Breast epithelium (tissue), 4 donors: ENCODE measurements around the gene SPAG6. TPM values are rescaled to one million over a fixed set of nuclear protein-coding genes. Genes with fewer than 3 reads are reported as not detected.
A peak's percentile ranks its signal among the peaks of the same experiment; 100 is the strongest.

Experiments used
- DNase-seq, 2 donors: peaks; one replicate each; pipeline ENCODE4 v3.0.0-alpha.2; 2019; ENCODE audit warnings: low spot score in 2 of 2
- H3K27ac ChIP-seq, 2 donors: fragments of 200-600 bp; sonication (generic) in 1 of 2; one replicate each; pipeline ENCODE4 v1.5.1; 2016 to 2019; ENCODE audit warnings: mild to moderate bottlenecking in 1 of 2
- H3K27me3 ChIP-seq, 2 donors: fragments of 200-600 bp; sonication (generic) in 1 of 2; one replicate each; pipeline versions ENCODE4 v1.5.1 to v1.6.0; 2017 to 2019; ENCODE audit warnings: control low read depth in 1 of 2, mild to moderate bottlenecking in 1 of 2
- H3K36me3 ChIP-seq: fragments of 200-600 bp; one replicate; pipeline ENCODE4 v1.5.1; 2019
- H3K4me1 ChIP-seq, 2 donors: fragments of 200-600 bp; sonication (generic); one replicate each; pipeline ENCODE4 v1.5.1; 2016 to 2019; ENCODE audit warnings: control low read depth in 1 of 2
- H3K4me3 ChIP-seq, 3 donors: fragments of 200-600 bp; sonication (generic); 1 replicate in 2 of 3; 2 replicates in 1 of 3; pipeline ENCODE4 v1.5.1; 2016 to 2019; ENCODE audit warnings: mild to moderate bottlenecking in 3 of 3, moderate library complexity in 2 of 3
- H3K9me3 ChIP-seq, 2 donors: fragments of 200-600 bp; sonication (generic) in 1 of 2; one replicate each; pipeline ENCODE4 v1.5.1; 2016 to 2019; ENCODE audit warnings: control low read depth in 1 of 2
- POLR2A ChIP-seq: fragments of 450-650 bp; IDR thresholded peaks from one replicate; pipeline ENCODE4 v1.6.1; 2016; ENCODE audit warnings: antibody characterized with exemption, mild to moderate bottlenecking, moderate library complexity
- POLR2AphosphoS5 ChIP-seq, 3 donors: sonication (generic); formaldehyde crosslinking; IDR thresholded peaks; one replicate each; pipeline ENCODE4 v1.6.1; 2017; ENCODE audit warnings: antibody characterized with exemption in 3 of 3
- intact Hi-C: fragments of 100-400 bp; cut with DNase I; formaldehyde crosslinking; loops from one replicate; pipeline ENCODE4 v1.15.1; 2023; ENCODE audit warnings: low total_unique reads
- total RNA-seq, 3 donors: library from RNA; depleted of rRNA; stranded (reverse); fragments of >200 nt; gene quantifications; one replicate each; pipeline ENCODE4 v1.1.0, GENCODE V29; 2016
- TF ChIP-seq, protein P1 (sequence below), 3 donors: fragments of 450-650 bp; IDR thresholded peaks; one replicate each; pipeline ENCODE4 v1.5.1; 2016 to 2017; ENCODE audit warnings: antibody characterized with exemption in 3 of 3, mild to moderate bottlenecking in 3 of 3, moderate library complexity in 3 of 3

The SPAG6 gene
- total RNA-seq, 3 donors from 2014 or later: 0.59 to 4.9 TPM; not detected in 1

DNA sequence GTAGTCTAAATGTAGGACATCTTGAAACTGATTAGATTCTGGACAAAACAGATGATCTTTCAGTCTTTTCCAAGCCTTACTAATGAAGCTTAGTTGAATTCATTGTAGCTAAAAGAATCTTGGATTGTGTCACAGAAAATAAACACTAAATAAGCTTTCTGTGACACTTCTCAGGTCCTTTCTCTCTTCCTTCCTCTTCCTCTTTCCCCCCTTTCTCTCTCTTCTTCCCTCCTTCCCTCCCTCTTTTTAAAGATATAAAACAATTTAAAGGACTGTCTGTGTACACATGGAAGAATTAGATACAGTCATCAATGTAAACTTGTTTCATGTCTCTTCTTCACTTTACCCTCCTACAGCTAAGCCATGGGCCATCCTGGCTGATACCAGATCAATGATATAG, 34.4 kb upstream of the SPAG6 start:
- no peak for TF ChIP-seq POLR2AphosphoS5 (IDR thresholded peaks at IDR 0.05)
- TF ChIP-seq, protein P1, sequence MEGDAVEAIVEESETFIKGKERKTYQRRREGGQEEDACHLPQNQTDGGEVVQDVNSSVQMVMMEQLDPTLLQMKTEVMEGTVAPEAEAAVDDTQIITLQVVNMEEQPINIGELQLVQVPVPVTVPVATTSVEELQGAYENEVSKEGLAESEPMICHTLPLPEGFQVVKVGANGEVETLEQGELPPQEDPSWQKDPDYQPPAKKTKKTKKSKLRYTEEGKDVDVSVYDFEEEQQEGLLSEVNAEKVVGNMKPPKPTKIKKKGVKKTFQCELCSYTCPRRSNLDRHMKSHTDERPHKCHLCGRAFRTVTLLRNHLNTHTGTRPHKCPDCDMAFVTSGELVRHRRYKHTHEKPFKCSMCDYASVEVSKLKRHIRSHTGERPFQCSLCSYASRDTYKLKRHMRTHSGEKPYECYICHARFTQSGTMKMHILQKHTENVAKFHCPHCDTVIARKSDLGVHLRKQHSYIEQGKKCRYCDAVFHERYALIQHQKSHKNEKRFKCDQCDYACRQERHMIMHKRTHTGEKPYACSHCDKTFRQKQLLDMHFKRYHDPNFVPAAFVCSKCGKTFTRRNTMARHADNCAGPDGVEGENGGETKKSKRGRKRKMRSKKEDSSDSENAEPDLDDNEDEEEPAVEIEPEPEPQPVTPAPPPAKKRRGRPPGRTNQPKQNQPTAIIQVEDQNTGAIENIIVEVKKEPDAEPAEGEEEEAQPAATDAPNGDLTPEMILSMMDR (IDR thresholded peaks at IDR 0.05): no peak
- TF ChIP-seq POLR2A: no peak
- H3K9me3 ChIP-seq: no peaks in the 10 kb centered on the region
- H3K27ac ChIP-seq: no peak overlapping the region

DNA sequence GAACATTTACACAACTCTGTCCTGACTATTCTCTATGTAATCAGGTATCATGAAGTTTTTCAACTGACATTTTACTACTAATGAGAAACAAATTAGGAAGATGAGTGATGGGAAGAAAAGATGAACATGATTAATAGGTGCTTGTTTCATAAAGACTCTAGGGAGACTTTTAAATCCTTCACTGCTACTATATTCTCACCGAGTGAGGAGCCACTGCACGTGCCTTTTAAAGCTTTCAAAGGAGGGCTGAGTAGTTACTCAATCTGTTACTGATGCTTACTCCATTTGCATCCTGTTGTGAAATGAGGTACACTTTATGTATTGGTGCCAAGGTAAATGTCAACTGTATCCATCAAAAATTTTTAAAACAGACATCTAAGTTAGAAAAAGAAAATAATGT, 30.4 kb upstream of the SPAG6 start:
- no peak for DNase-seq
- no peak for TF ChIP-seq POLR2AphosphoS5 (IDR thresholded peaks at IDR 0.05)
- no peak for TF ChIP-seq POLR2A
- TF ChIP-seq, protein P1 (IDR thresholded peaks at IDR 0.05): no peak
- no peaks in the 10 kb centered on the region for H3K36me3 ChIP-seq
- no peaks in the 10 kb centered on the region for H3K9me3 ChIP-seq
- no peaks in the 10 kb centered on the region for H3K4me1 ChIP-seq
- no peak overlapping the region for H3K4me3 ChIP-seq
- no peak overlapping the region for H3K27ac ChIP-seq
- intact Hi-C loops: loop anchor here (5.0 kb wide), 1 partner anchor 732 kb away; no protein-coding TSS in a partner anchor
- no peaks in the 10 kb centered on the region for H3K27me3 ChIP-seq

More for the DNA sequence above, 34.4 kb upstream of the SPAG6 start:
- H3K4me1 ChIP-seq: no peaks in the 10 kb centered on the region
- no peak for DNase-seq
- no peaks in the 10 kb centered on the region for H3K27me3 ChIP-seq
- intact Hi-C loops: loop anchor here (5.0 kb wide), 1 partner anchor 736 kb away; no protein-coding TSS in a partner anchor
- H3K4me3 ChIP-seq: no peak overlapping the region
- H3K36me3 ChIP-seq: no peaks in the 10 kb centered on the region

DNA sequence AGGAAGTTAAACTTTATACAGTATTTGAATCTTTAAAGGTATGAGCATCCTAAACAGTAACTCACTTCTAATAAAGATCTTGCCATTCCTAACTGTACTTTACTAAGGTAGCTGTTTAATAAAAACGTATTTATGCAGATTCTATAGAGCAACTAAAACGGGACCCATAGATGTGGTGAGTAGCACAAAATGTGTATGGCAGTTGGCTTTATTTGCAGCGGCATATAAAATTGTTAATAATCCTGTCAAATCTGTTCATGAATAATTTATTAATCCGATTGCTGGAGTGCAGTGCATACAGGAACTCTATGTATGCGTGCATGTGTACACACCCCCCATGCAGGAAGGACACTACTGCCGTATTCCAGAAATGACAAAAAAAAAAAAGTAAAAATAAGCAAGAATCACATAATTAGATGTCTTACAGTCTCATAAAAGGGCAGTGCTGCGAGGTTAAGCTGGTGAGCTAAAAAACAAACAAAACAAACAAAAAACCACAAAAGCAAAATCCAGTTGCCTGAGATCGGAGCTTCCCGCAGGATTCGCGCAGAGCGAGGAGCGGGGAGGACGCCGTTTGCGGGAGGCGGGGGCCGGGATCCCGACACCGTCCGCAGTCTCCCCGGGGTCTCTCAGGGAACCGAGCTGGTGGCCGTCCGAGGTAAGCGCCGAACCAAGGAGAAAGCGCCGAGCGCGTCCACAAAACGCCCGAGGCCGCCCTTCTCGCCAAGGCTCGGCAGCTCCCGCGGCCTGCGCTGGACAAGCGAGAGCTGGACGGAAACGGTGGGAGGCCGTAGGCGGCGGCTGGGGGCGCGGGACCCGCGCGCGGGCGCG, 29.6 kb upstream of the SPAG6 start:
- intact Hi-C loops: no loop called here
- no peaks in the 10 kb centered on the region for H3K9me3 ChIP-seq
- peak overlapping the region; percentile 93 to 94 for H3K27ac ChIP-seq
- TF ChIP-seq, protein P1 (IDR thresholded peaks at IDR 0.05): peak in 1 of 3 donors; percentile 11
- TF ChIP-seq POLR2A: no peak
- H3K4me3 ChIP-seq: peak overlapping the region; percentile 79 to 83 (median 83)
- no peaks in the 10 kb centered on the region for H3K4me1 ChIP-seq
- no peaks in the 10 kb centered on the region for H3K27me3 ChIP-seq
- H3K36me3 ChIP-seq: no peaks in the 10 kb centered on the region
- no peak for DNase-seq

DNA sequence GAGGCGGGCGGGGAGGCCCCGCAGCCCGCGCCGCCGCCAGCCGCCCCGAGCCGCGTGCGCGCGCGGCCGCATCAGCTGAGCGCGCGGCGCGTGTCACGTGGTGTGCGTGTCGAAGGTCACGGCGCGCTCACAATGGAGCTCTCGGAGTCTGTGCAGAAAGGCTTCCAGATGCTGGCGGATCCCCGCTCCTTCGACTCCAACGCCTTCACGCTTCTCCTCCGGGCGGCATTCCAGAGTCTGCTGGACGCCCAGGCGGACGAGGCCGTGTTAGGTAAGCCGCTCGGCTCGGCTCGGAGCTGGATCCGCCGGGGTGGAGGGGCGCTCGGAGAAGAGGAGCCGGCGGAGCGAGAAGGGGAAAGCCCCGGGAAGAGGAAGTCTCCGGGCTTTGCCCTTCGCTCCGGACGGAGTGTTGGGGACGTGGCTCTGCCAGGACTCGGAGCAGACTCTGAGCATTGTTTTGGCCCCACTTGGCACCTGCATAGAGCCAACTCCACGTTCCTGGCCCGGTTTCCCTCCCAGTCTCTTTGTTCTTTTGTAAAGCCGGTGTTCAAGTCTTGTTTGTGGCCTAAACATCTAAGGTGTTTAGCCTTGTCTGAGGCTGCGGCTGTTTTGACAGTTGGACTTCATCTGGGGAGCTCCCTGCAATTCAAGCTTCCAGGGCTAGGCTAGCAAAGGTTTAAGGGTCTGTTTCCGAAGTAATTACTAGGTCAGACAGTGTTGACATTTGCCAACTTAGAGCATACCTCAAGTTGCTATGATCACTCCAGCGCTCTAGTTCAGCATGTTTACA, 28.8 kb upstream of the SPAG6 start, which contains the start of gene COMMD3:
COMMD3 (plus strand) TSS at position 103 of the 790 bp plus-strand sequence; CDS start at position 133, 30 bp downstream.
- Histone ChIP-seq H3K9me3 (no peaks in the 10 kb centered on the region), H3K27me3 (no peaks in the 10 kb centered on the region), H3K4me3 (peak within 1 kb of the TSS; percentile 79 to 83 (median 83)), H3K4me1 (no peaks in the 10 kb centered on the region), H3K27ac (peak within 1 kb of the TSS; percentile 93 to 94), H3K36me3 (no peaks in the 10 kb centered on the region)
- peak; percentile 77 to 87 (median 87) for TF ChIP-seq POLR2AphosphoS5 (IDR thresholded peaks at IDR 0.05)
- TF ChIP-seq, protein P1 (IDR thresholded peaks at IDR 0.05): no peak
- peak; percentile 42 for TF ChIP-seq POLR2A
- DNase-seq: peak; percentile 79 to 83
- intact Hi-C loops: no loop called here

DNA sequence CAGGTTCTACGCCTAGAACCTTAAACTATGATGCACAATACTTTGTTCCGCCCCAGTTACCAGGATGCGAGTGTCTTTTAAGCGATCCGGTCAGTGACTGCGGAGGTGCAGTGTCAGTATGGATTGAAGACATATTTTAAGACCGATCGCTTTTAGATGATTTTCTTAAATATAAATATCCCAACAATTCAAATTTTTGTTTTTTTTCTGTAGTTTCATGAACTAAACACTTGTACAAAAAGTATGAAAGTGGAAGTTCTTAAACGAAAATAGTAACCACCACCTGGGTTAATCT, 28.3 kb upstream of the SPAG6 start:
- no peak for DNase-seq
- no peaks in the 10 kb centered on the region for H3K9me3 ChIP-seq
- TF ChIP-seq, protein P1 (IDR thresholded peaks at IDR 0.05): no peak
- TF ChIP-seq POLR2A (no peak), POLR2AphosphoS5 (IDR thresholded peaks at IDR 0.05) (no peak)
- H3K27me3 ChIP-seq: no peaks in the 10 kb centered on the region
- H3K36me3 ChIP-seq: no peaks in the 10 kb centered on the region
- peak overlapping the region; percentile 93 to 94 for H3K27ac ChIP-seq
- no peaks in the 10 kb centered on the region for H3K4me1 ChIP-seq
- H3K4me3 ChIP-seq: peak overlapping the region; percentile 79 to 83 (median 83)
- intact Hi-C loops: no loop called here
